WERI-Rb-1 (cell line): ENCODE data around the gene KRTAP5-7.

Experiments used
- DNase-seq: peaks from one replicate; pipeline ENCODE4 v3.0.0-alpha.2; 2020
- H3K27ac ChIP-seq: fragments of 250-450 bp; sonication (Bioruptor Pico); 2 replicates; pipeline ENCODE4 v1.5.1; 2020; ENCODE audit warnings: mild to moderate bottlenecking, moderate library complexity
- H3K27me3 ChIP-seq: fragments of 250-450 bp; sonication (Bioruptor Pico); 2 replicates; pipeline ENCODE4 v1.5.1; 2021; ENCODE audit warnings: mild to moderate bottlenecking, low read depth, moderate library complexity; ENCODE audit not compliant: insufficient read depth, severe bottlenecking
- H3K36me3 ChIP-seq: fragments of 250-450 bp; sonication (Bioruptor Pico); 2 replicates; pipeline ENCODE4 v1.5.1; 2020; ENCODE audit warnings: mild to moderate bottlenecking, moderate library complexity
- H3K4me3 ChIP-seq: 2 replicates; pipeline ENCODE4 v1.5.1; 2011; ENCODE audit warnings: low read depth, mild to moderate bottlenecking, control low read depth, low read length
- H3K9me3 ChIP-seq: fragments of 250-450 bp; sonication (Bioruptor Pico); 2 replicates; pipeline ENCODE4 v1.5.1; 2021; ENCODE audit warnings: mild to moderate bottlenecking, moderate library complexity; ENCODE audit not compliant: severe bottlenecking
- CTCF ChIP-seq: IDR thresholded peaks from 2 replicates; pipeline ENCODE4 v1.5.1; 2011; ENCODE audit warnings: low read depth, mild to moderate bottlenecking, control low read depth, inconsistent platforms, low read length

KRTAP5-7 gene

GRCh38 chr11:71482746-71483364, 44.2 kb upstream of the KRTAP5-7 start:
- Histone ChIP-seq H3K27ac (no peak overlapping the region), H3K27me3 (no peaks in the 10 kb centered on the region), H3K36me3 (peaks cover 33% of the 10 kb centered on the region), H3K9me3 (no peaks in the 10 kb centered on the region), H3K4me3 (no peak overlapping the region)
- no peak for TF ChIP-seq CTCF
- no peak for DNase-seq

GRCh38 chr11:71483692-71484091, 43.4 kb upstream of the KRTAP5-7 start:
- H3K9me3 ChIP-seq: no peaks in the 10 kb centered on the region
- TF ChIP-seq CTCF: no peak
- DNase-seq: no peak
- H3K27me3 ChIP-seq: no peaks in the 10 kb centered on the region
- H3K27ac ChIP-seq: no peak overlapping the region
- peaks cover 32% of the 10 kb centered on the region for H3K36me3 ChIP-seq
- H3K4me3 ChIP-seq: no peak overlapping the region

GRCh38 chr11:71484248-71485062, 42.6 kb upstream of the KRTAP5-7 start:
- DNase-seq: no peak
- peaks cover 29% of the 10 kb centered on the region for H3K36me3 ChIP-seq
- no peaks in the 10 kb centered on the region for H3K9me3 ChIP-seq

GRCh38 chr11:71485063-71485399, 42.0 kb upstream of the KRTAP5-7 start:
- H3K36me3 ChIP-seq: peaks cover 29% of the 10 kb centered on the region
- H3K4me3 ChIP-seq: no peak overlapping the region
- no peaks in the 10 kb centered on the region for H3K9me3 ChIP-seq
- H3K27ac ChIP-seq: no peak overlapping the region
- no peaks in the 10 kb centered on the region for H3K27me3 ChIP-seq
- no peak for TF ChIP-seq CTCF
- no peak for DNase-seq

More at GRCh38 chr11:71484248-71485062, 42.6 kb upstream of the KRTAP5-7 start:
- Histone ChIP-seq H3K27ac (no peak overlapping the region), H3K4me3 (no peak overlapping the region), H3K27me3 (no peaks in the 10 kb centered on the region)
- TF ChIP-seq CTCF: no peak

- no peaks in the 10 kb centered on the region for H3K9me3 ChIP-seq
- no peak for TF ChIP-seq CTCF
- no peaks in the 10 kb centered on the region for H3K27me3 ChIP-seq
- DNase-seq: no peak
- no peak overlapping the region for H3K4me3 ChIP-seq
- H3K36me3 ChIP-seq: peaks cover 29% of the 10 kb centered on the region
- no peak overlapping the region for H3K27ac ChIP-seq
Observed at GRCh38 chr11:71485466-71485865, 41.6 kb upstream of the KRTAP5-7 start.
